ENCODE measurements around the gene ADGRG3. TPM values are rescaled to one million over a fixed set of nuclear protein-coding genes. Genes with fewer than 3 reads are reported as not detected.
A peak's percentile ranks its signal among the peaks of the same experiment; 100 is the strongest.

ADGRG3 gene
- total RNA-seq, 1 donor from 2014 or later: not detected

- no peak overlapping the region for H3K27ac ChIP-seq
- no peak for DNase-seq (ENCODE audit: low spot score)
- H4K20me1 ChIP-seq (ENCODE audit: low read depth): no peaks in the 10 kb centered on the region
- TF ChIP-seq CTCF (IDR thresholded peaks at IDR 0.05): no peak
- TF ChIP-seq EZH2 (IDR thresholded peaks at IDR 0.05): no peak
- no peak for TF ChIP-seq EZH2phosphoT487 (IDR thresholded peaks at IDR 0.05)
- no peaks in the 10 kb centered on the region for H3K9me3 ChIP-seq (ENCODE audit: low read depth)
- Mint-ChIP-seq H3K27me3 (ENCODE audit: insufficient read depth, low read depth) (peaks cover 3% of the 10 kb centered on the region), H3K36me3 (no peaks in the 10 kb centered on the region), H3K9me3 (no peaks in the 10 kb centered on the region), H3K4me3 (no peak overlapping the region), H3K4me1 (peaks cover 31% of the 10 kb centered on the region), H3K27ac (no peak overlapping the region)
- H3F3A ChIP-seq (ENCODE audit: low read depth): peaks cover 10% of the 10 kb centered on the region
- H3K27me3 ChIP-seq: no peaks in the 10 kb centered on the region
- H2AFZ ChIP-seq (replicated peaks): no peak overlapping the region
- H3K36me3 ChIP-seq: no peaks in the 10 kb centered on the region
- peaks cover 19% of the 10 kb centered on the region for H3K4me1 ChIP-seq
- H3K9ac ChIP-seq: no peak overlapping the region
- no peaks in the 10 kb centered on the region for H3K79me2 ChIP-seq (ENCODE audit: low read depth)
- no peak overlapping the region for H3K4me2 ChIP-seq
- no peak overlapping the region for H3K4me3 ChIP-seq
These were observed 9.7 kb downstream of the ADGRG3 start for GRCh38 chr16:57677622-57678369.

- no peak for DNase-seq (ENCODE audit: low spot score)
- H3K9me3 Mint-ChIP-seq: no peaks in the 10 kb centered on the region
- H3K27ac Mint-ChIP-seq: peak overlapping the region; percentile 66
- H3K36me3 ChIP-seq: no peaks in the 10 kb centered on the region
- no peak overlapping the region for H3K4me3 ChIP-seq
- peaks cover 2% of the 10 kb centered on the region for H3K27me3 Mint-ChIP-seq (ENCODE audit: insufficient read depth, low read depth)
- H3K36me3 Mint-ChIP-seq: no peaks in the 10 kb centered on the region
- no peak overlapping the region for H2AFZ ChIP-seq (replicated peaks)
- TF ChIP-seq CTCF (IDR thresholded peaks at IDR 0.05) (no peak), EZH2phosphoT487 (IDR thresholded peaks at IDR 0.05) (no peak), EZH2 (IDR thresholded peaks at IDR 0.05) (no peak)
- H3K4me1 Mint-ChIP-seq: peaks cover 30% of the 10 kb centered on the region
- peaks cover 19% of the 10 kb centered on the region for H3K4me1 ChIP-seq
- no peak overlapping the region for H3K4me2 ChIP-seq
- H3K79me2 ChIP-seq (ENCODE audit: low read depth): no peaks in the 10 kb centered on the region
- H3K27ac ChIP-seq: no peak overlapping the region
- H3F3A ChIP-seq (ENCODE audit: low read depth): peaks cover 10% of the 10 kb centered on the region
- no peak overlapping the region for H3K9ac ChIP-seq
- no peaks in the 10 kb centered on the region for H4K20me1 ChIP-seq (ENCODE audit: low read depth)
- no peaks in the 10 kb centered on the region for H3K27me3 ChIP-seq
- H3K9me3 ChIP-seq (ENCODE audit: low read depth): no peaks in the 10 kb centered on the region
- H3K4me3 Mint-ChIP-seq: no peak overlapping the region
These were observed 10.9 kb downstream of the ADGRG3 start for GRCh38 chr16:57679016-57679415.

GRCh38 chr16:57679767-57680482 is 11.8 kb downstream of the ADGRG3 start:
- H3K27ac Mint-ChIP-seq: no peak overlapping the region
- DNase-seq (ENCODE audit: low spot score): no peak

More at GRCh38 chr16:57679767-57680482, 11.8 kb downstream of the ADGRG3 start:
- Histone ChIP-seq H3K4me3 (no peak overlapping the region), H3K4me2 (no peak overlapping the region), H3K9ac (no peak overlapping the region), H4K20me1 (ENCODE audit: low read depth) (no peaks in the 10 kb centered on the region), H3K4me1 (peaks cover 19% of the 10 kb centered on the region), H3F3A (ENCODE audit: low read depth) (peaks cover 10% of the 10 kb centered on the region), H3K36me3 (no peaks in the 10 kb centered on the region), H3K27ac (no peak overlapping the region), H2AFZ (replicated peaks) (no peak overlapping the region), H3K79me2 (ENCODE audit: low read depth) (no peaks in the 10 kb centered on the region), H3K9me3 (ENCODE audit: low read depth) (no peaks in the 10 kb centered on the region), H3K27me3 (no peaks in the 10 kb centered on the region)
- H3K4me3 Mint-ChIP-seq: no peak overlapping the region
- no peaks in the 10 kb centered on the region for H3K36me3 Mint-ChIP-seq
- H3K4me1 Mint-ChIP-seq: peaks cover 30% of the 10 kb centered on the region
- TF ChIP-seq EZH2 (IDR thresholded peaks at IDR 0.05) (no peak), CTCF (IDR thresholded peaks at IDR 0.05) (no peak), EZH2phosphoT487 (IDR thresholded peaks at IDR 0.05) (no peak)
- H3K27me3 Mint-ChIP-seq (ENCODE audit: insufficient read depth, low read depth): peaks cover 3% of the 10 kb centered on the region
- H3K9me3 Mint-ChIP-seq: no peaks in the 10 kb centered on the region
